Measurements from ENCODE around the gene PLCH1.

PLCH1 gene

GRCh38 chr3:155676252-155676981 lies 68.5 kb downstream of the PLCH1 start:
- DNase-seq: no peak

GRCh38 chr3:155675094-155675493 lies 69.8 kb downstream of the PLCH1 start:
- DNase-seq: no peak

GRCh38 chr3:155673421-155673820 lies 71.5 kb downstream of the PLCH1 start:
- no peak for DNase-seq

GRCh38 chr3:155670335-155670734 lies 74.5 kb downstream of the PLCH1 start:
- no peak for DNase-seq

- no peak for DNase-seq
Measured at GRCh38 chr3:155667988-155668387, 76.9 kb downstream of the PLCH1 start.

- DNase-seq: no peak
Measured at GRCh38 chr3:155664925-155665695, 79.8 kb downstream of the PLCH1 start.

GRCh38 chr3:155663467-155664212 lies 81.2 kb downstream of the PLCH1 start:
- no peak for DNase-seq

- DNase-seq: no peak
Measured at GRCh38 chr3:155661760-155662159, 83.1 kb downstream of the PLCH1 start.

- DNase-seq: no peak
Measured at GRCh38 chr3:155661042-155661441, 83.8 kb downstream of the PLCH1 start.

GRCh38 chr3:155658671-155659261 lies 86.1 kb downstream of the PLCH1 start:
- DNase-seq: no peak

- no peak for DNase-seq
Measured at GRCh38 chr3:155658006-155658405, 86.9 kb downstream of the PLCH1 start.

- no peak for DNase-seq
Measured at GRCh38 chr3:155657161-155657560, 87.7 kb downstream of the PLCH1 start.

- DNase-seq: no peak
Measured at GRCh38 chr3:155656466-155656865, 88.4 kb downstream of the PLCH1 start.

GRCh38 chr3:155651489-155652218 lies 93.2 kb downstream of the PLCH1 start:
- DNase-seq: no peak

- no peak for DNase-seq
Measured at GRCh38 chr3:155648013-155648591, 96.8 kb downstream of the PLCH1 start.

- no peak for DNase-seq
Measured at GRCh38 chr3:155647206-155647605, 97.7 kb downstream of the PLCH1 start.

- no peak for DNase-seq
Measured at GRCh38 chr3:155646669-155647068, 98.2 kb downstream of the PLCH1 start.

GRCh38 chr3:155646128-155646527 lies 98.7 kb downstream of the PLCH1 start:
- no peak for DNase-seq

- no peak for DNase-seq
Measured at GRCh38 chr3:155643581-155644165, 101.2 kb downstream of the PLCH1 start.

GRCh38 chr3:155641956-155642355 lies 102.9 kb downstream of the PLCH1 start:
- no peak for DNase-seq

GRCh38 chr3:155640098-155640497 lies 104.8 kb downstream of the PLCH1 start:
- DNase-seq: no peak

Measured in effector CD4-positive, alpha-beta T cell (primary cell).